ENCODE measurements around the gene AFTPH.

GRCh38 chr2:64615192-64615763 lies 91.2 kb downstream of the AFTPH start:
- TF ChIP-seq CTCF (IDR thresholded peaks at IDR 0.05; ENCODE audit: low read depth, low read length, poor library complexity, severe bottlenecking) (no peak), EZH2phosphoT487 (IDR thresholded peaks at IDR 0.05; ENCODE audit: borderline replicate concordance, low read length) (no peak)
